GM12864 (cell line): ENCODE results near the gene KPNA5.

Experiments used
- DNase-seq: peaks from one replicate; pipeline ENCODE4 v3.0.0-alpha.2; 2011; ENCODE audit warnings: low read depth
- H3K4me3 ChIP-seq: 2 replicates; pipeline ENCODE4 v1.5.1; 2011; ENCODE audit warnings: mild to moderate bottlenecking, low read depth, low read length, control low read depth
- TF ChIP-seq, protein P1 (sequence below): IDR thresholded peaks from 2 replicates; pipeline ENCODE4 v1.5.1; 2011; ENCODE audit warnings: low read depth, mild to moderate bottlenecking, moderate library complexity, low read length, control low read depth, inconsistent platforms; ENCODE audit errors: missing control alignments

Gene KPNA5

DNA sequence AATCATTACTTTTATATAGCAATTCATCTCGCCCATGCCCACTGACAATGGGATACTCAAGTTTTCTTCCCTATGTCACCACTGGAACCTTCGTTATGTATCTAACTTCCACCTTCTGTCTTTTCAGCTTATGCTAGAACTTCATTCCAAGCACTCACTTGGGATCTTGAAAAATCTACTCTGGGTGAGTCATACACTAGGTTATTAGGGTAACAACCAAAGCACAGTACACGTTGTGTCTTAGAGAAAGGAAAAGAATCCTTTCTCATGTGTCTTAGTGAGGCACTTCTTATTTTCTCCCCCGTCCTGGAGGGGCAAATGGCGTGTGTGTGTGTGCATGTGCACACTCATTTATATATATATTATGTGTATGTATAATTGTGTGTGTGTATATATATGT lies 102.8 kb downstream of the KPNA5 start:
- H3K4me3 ChIP-seq = no peak overlapping the region
- TF ChIP-seq, protein P1, sequence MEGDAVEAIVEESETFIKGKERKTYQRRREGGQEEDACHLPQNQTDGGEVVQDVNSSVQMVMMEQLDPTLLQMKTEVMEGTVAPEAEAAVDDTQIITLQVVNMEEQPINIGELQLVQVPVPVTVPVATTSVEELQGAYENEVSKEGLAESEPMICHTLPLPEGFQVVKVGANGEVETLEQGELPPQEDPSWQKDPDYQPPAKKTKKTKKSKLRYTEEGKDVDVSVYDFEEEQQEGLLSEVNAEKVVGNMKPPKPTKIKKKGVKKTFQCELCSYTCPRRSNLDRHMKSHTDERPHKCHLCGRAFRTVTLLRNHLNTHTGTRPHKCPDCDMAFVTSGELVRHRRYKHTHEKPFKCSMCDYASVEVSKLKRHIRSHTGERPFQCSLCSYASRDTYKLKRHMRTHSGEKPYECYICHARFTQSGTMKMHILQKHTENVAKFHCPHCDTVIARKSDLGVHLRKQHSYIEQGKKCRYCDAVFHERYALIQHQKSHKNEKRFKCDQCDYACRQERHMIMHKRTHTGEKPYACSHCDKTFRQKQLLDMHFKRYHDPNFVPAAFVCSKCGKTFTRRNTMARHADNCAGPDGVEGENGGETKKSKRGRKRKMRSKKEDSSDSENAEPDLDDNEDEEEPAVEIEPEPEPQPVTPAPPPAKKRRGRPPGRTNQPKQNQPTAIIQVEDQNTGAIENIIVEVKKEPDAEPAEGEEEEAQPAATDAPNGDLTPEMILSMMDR = no peak
- no peak for DNase-seq
